Right atrium auricular region (tissue), 2 donors: ENCODE results near the gene PCBP3. TPM values are rescaled to one million over a fixed set of nuclear protein-coding genes. Genes with fewer than 3 reads are reported as not detected.

Source experiments
- DNase-seq: peaks from one replicate; pipeline ENCODE4 v3.0.0-alpha.2; 2019; ENCODE audit warnings: low spot score
- H3K27ac ChIP-seq, 2 donors: fragments of 200-600 bp; sonication (generic); 1 replicate in 1 of 2; 2 replicates in 1 of 2; pipeline ENCODE4 v1.5.1; 2016 to 2019
- H3K27me3 ChIP-seq, 2 donors: fragments of 200-600 bp; sonication (generic); one replicate each; pipeline versions ENCODE4 v1.5.1 to v1.6.0; 2017 to 2019
- H3K36me3 ChIP-seq: fragments of 200-600 bp; sonication (generic); one replicate; pipeline ENCODE4 v1.5.1; 2016
- H3K4me1 ChIP-seq, 2 donors: fragments of 200-600 bp; sonication (generic); one replicate each; pipeline versions ENCODE4 v1.5.1 to v1.6.0; 2017 to 2019
- H3K4me3 ChIP-seq, 2 donors: fragments of 200-600 bp; sonication (generic); 1 replicate in 1 of 2; 2 replicates in 1 of 2; pipeline ENCODE4 v1.5.1; 2017 to 2019; ENCODE audit warnings: mild to moderate bottlenecking in 1 of 2, moderate library complexity in 1 of 2
- H3K9me3 ChIP-seq, 2 donors: fragments of 200-600 bp; sonication (generic); one replicate each; pipeline ENCODE4 v1.5.1; 2019
- CTCF ChIP-seq, 2 donors: fragments of 200-600 bp; sonication (generic); IDR thresholded peaks; one replicate each; pipeline ENCODE4 v1.5.1; 2019; ENCODE audit warnings: antibody characterized with exemption in 2 of 2
- total RNA-seq, 2 donors: library from RNA; depleted of rRNA; stranded (reverse); fragments of >200 nt; gene quantifications; one replicate each; pipeline ENCODE4 v1.1.0, GENCODE V29; 2016

PCBP3 gene
- total RNA-seq, 2 donors from 2014 or later, result 2.3 to 5.2 TPM

- Histone ChIP-seq H3K4me1 (peaks cover 0 to 6% of the 10 kb centered on the region in 2 donors), H3K27ac (no peak overlapping the region), H3K27me3 (no peaks in the 10 kb centered on the region), H3K4me3 (no peak overlapping the region), H3K9me3 (no peaks in the 10 kb centered on the region), H3K36me3 (no peaks in the 10 kb centered on the region)
- no peak for DNase-seq
- TF ChIP-seq CTCF (IDR thresholded peaks at IDR 0.05), result no peak
Measured at GRCh38 chr21:45905196-45905595, 261.7 kb downstream of the PCBP3 start.

- Histone ChIP-seq H3K27ac (no peak overlapping the region), H3K36me3 (no peaks in the 10 kb centered on the region), H3K9me3 (no peaks in the 10 kb centered on the region), H3K4me1 (peaks cover 0 to 12% of the 10 kb centered on the region in 2 donors), H3K27me3 (no peaks in the 10 kb centered on the region), H3K4me3 (no peak overlapping the region)
- TF ChIP-seq CTCF (IDR thresholded peaks at IDR 0.05), result no peak
- DNase-seq, result no peak
Measured at GRCh38 chr21:45906196-45906805, 262.8 kb downstream of the PCBP3 start.

GRCh38 chr21:45906859-45907258, 263.3 kb downstream of the PCBP3 start:
- no peak for TF ChIP-seq CTCF (IDR thresholded peaks at IDR 0.05)
- Histone ChIP-seq H3K4me3 (no peak overlapping the region), H3K4me1 (peaks cover 0 to 12% of the 10 kb centered on the region in 2 donors), H3K36me3 (no peaks in the 10 kb centered on the region), H3K27ac (no peak overlapping the region), H3K9me3 (no peaks in the 10 kb centered on the region), H3K27me3 (no peaks in the 10 kb centered on the region)
- no peak for DNase-seq

GRCh38 chr21:45908536-45909237, 265.2 kb downstream of the PCBP3 start:
- H3K4me1 ChIP-seq, result peaks cover 0 to 12% of the 10 kb centered on the region in 2 donors
- DNase-seq, result no peak
- H3K27ac ChIP-seq, result no peak overlapping the region
- H3K36me3 ChIP-seq, result no peaks in the 10 kb centered on the region
- TF ChIP-seq CTCF (IDR thresholded peaks at IDR 0.05), result no peak
- H3K27me3 ChIP-seq, result no peaks in the 10 kb centered on the region
- H3K4me3 ChIP-seq, result no peak overlapping the region
- no peaks in the 10 kb centered on the region for H3K9me3 ChIP-seq

- no peaks in the 10 kb centered on the region for H3K27me3 ChIP-seq
- H3K9me3 ChIP-seq, result no peaks in the 10 kb centered on the region
- H3K4me3 ChIP-seq, result no peak overlapping the region
- no peak overlapping the region for H3K27ac ChIP-seq
- DNase-seq, result no peak
- H3K36me3 ChIP-seq, result no peaks in the 10 kb centered on the region
- peaks cover 0 to 12% of the 10 kb centered on the region in 2 donors for H3K4me1 ChIP-seq
- no peak for TF ChIP-seq CTCF (IDR thresholded peaks at IDR 0.05)
Measured at GRCh38 chr21:45909238-45909988, 265.9 kb downstream of the PCBP3 start.
